HL-60/S4 (cell line): Measurements from ENCODE around the gene HMOX1.

ENCODE experiments used
- in situ Hi-C: fragments of 300-500 bp; cut with MboI; formaldehyde crosslinking; loops from 2 replicates; pipeline ENCODE4 v1.14.3; 2022; ENCODE audit warnings: low sequenced_read_pairs

Gene HMOX1

GRCh38 chr22:35380537-35381423 lies at the start of gene HMOX1:
TSS of gene HMOX1 (plus strand) at chr22:35381096. CDS start at chr22:35381174, 78 bp downstream.
- in situ Hi-C loops: no loop called here

GRCh38 chr22:35332278-35332677 lies 48.6 kb upstream of the HMOX1 start:
- in situ Hi-C loops: no loop called here

GRCh38 chr22:35333220-35333619 lies 47.7 kb upstream of the HMOX1 start:
- in situ Hi-C loops: no loop called here

- in situ Hi-C loops: no loop called here
These were observed 46.9 kb upstream of the HMOX1 start for GRCh38 chr22:35334004-35334403.

- in situ Hi-C loops: no loop called here
These were observed 45.4 kb upstream of the HMOX1 start for GRCh38 chr22:35335468-35335867.

- in situ Hi-C loops: no loop called here
These were observed 44.7 kb upstream of the HMOX1 start for GRCh38 chr22:35335936-35336781.

- in situ Hi-C loops: no loop called here
These were observed 43.0 kb upstream of the HMOX1 start for GRCh38 chr22:35337932-35338331.

- in situ Hi-C loops: no loop called here
These were observed 39.6 kb upstream of the HMOX1 start for GRCh38 chr22:35341090-35341874.

GRCh38 chr22:35342390-35342789 lies 38.5 kb upstream of the HMOX1 start:
- in situ Hi-C loops: no loop called here

- in situ Hi-C loops: no loop called here
These were observed 37.0 kb upstream of the HMOX1 start for GRCh38 chr22:35343664-35344550.

- in situ Hi-C loops: no loop called here
These were observed 35.8 kb upstream of the HMOX1 start for GRCh38 chr22:35344956-35345690.

GRCh38 chr22:35345808-35346505 lies 34.9 kb upstream of the HMOX1 start:
- in situ Hi-C loops: no loop called here

GRCh38 chr22:35346596-35347220 lies 34.2 kb upstream of the HMOX1 start:
- in situ Hi-C loops: no loop called here

GRCh38 chr22:35347462-35347861 lies 33.4 kb upstream of the HMOX1 start:
- in situ Hi-C loops: no loop called here

GRCh38 chr22:35348026-35348590 lies 32.8 kb upstream of the HMOX1 start:
- in situ Hi-C loops: no loop called here

- in situ Hi-C loops: no loop called here
These were observed 32.2 kb upstream of the HMOX1 start for GRCh38 chr22:35348703-35349102.

- in situ Hi-C loops: no loop called here
These were observed 31.6 kb upstream of the HMOX1 start for GRCh38 chr22:35349368-35349703.
